Measurements from ENCODE around the gene SPATA20.

Gene SPATA20

GRCh38 chr17:50539762-50540559 lies 7.0 kb upstream of the SPATA20 start:
- Histone ChIP-seq H3K18ac (ENCODE audit: low read length) (no peak overlapping the region), H3K4me3 (ENCODE audit: low read depth, low read length) (no peak overlapping the region), H3K36me3 (ENCODE audit: control insufficient read depth in 1 of 2, insufficient read depth in 2 of 2, low read length in 2 of 2) (peaks cover 40 to 42% of the 10 kb centered on the region in 2 experiments), H3K4ac (ENCODE audit: low read depth, low read length) (no peak overlapping the region), H3K79me2 (ENCODE audit: control insufficient read depth, insufficient read depth, low read length, poor library complexity) (peaks cover 2% of the 10 kb centered on the region), H3K79me1 (ENCODE audit: low read length) (peaks cover 9% of the 10 kb centered on the region), H3K4me2 (ENCODE audit: low read length) (no peak overlapping the region), H3K27me3 (ENCODE audit: insufficient read depth, low read length) (no peaks in the 10 kb centered on the region), H3K27ac (ENCODE audit: low read depth, low read length) (no peak overlapping the region), H3K9me3 (ENCODE audit: insufficient read depth, low read depth, low read length) (no peaks in the 10 kb centered on the region), H3K23ac (ENCODE audit: low read length) (no peak overlapping the region), H3K4me1 (ENCODE audit: control insufficient read depth in 1 of 2, insufficient read depth in 2 of 2, low read length in 2 of 2) (peaks cover 21 to 23% of the 10 kb centered on the region in 2 experiments), H4K8ac (ENCODE audit: low read depth, low read length) (no peak overlapping the region), H2AFZ (ENCODE audit: insufficient read depth, low read length, poor library complexity) (no peak overlapping the region), H2BK12ac (ENCODE audit: low read length) (no peak overlapping the region), H2BK5ac (ENCODE audit: low read depth, low read length, poor library complexity) (no peak overlapping the region), H4K12ac (ENCODE audit: low read depth, low read length) (no peak overlapping the region), H3K14ac (ENCODE audit: low read length) (no peak overlapping the region), H4K91ac (ENCODE audit: low read depth, low read length) (no peak overlapping the region), H3K9ac (ENCODE audit: low read length) (no peak overlapping the region), H2AK5ac (ENCODE audit: low read length) (no peak overlapping the region), H2BK120ac (ENCODE audit: insufficient read depth, low read length, poor library complexity) (no peak overlapping the region)
- WGBS (ENCODE audit: extremely low coverage, insufficient coverage, insufficient read length), result no CpG with 5 or more reads among the region's 15 CpGs
- peak; percentile 68 to 71 for DNase-seq

GRCh38 chr17:50540560-50541401 lies 6.2 kb upstream of the SPATA20 start:
- Histone ChIP-seq H4K91ac (ENCODE audit: low read depth, low read length) (no peak overlapping the region), H3K79me1 (ENCODE audit: low read length) (peaks cover 9% of the 10 kb centered on the region), H3K36me3 (ENCODE audit: control insufficient read depth in 1 of 2, insufficient read depth in 2 of 2, low read length in 2 of 2) (peaks cover 40 to 42% of the 10 kb centered on the region in 2 experiments), H2BK5ac (ENCODE audit: low read depth, low read length, poor library complexity) (no peak overlapping the region), H3K79me2 (ENCODE audit: control insufficient read depth, insufficient read depth, low read length, poor library complexity) (peaks cover 2% of the 10 kb centered on the region), H3K4me1 (ENCODE audit: control insufficient read depth in 1 of 2, insufficient read depth in 2 of 2, low read length in 2 of 2) (peaks cover 21% of the 10 kb centered on the region in 2 experiments), H2AFZ (ENCODE audit: insufficient read depth, low read length, poor library complexity) (no peak overlapping the region), H3K14ac (ENCODE audit: low read length) (no peak overlapping the region), H4K12ac (ENCODE audit: low read depth, low read length) (no peak overlapping the region), H3K27me3 (ENCODE audit: insufficient read depth, low read length) (no peaks in the 10 kb centered on the region), H4K8ac (ENCODE audit: low read depth, low read length) (no peak overlapping the region), H3K27ac (ENCODE audit: low read depth, low read length) (no peak overlapping the region), H3K9me3 (ENCODE audit: insufficient read depth, low read depth, low read length) (no peaks in the 10 kb centered on the region), H3K4me2 (ENCODE audit: low read length) (no peak overlapping the region), H2BK120ac (ENCODE audit: insufficient read depth, low read length, poor library complexity) (no peak overlapping the region), H2AK5ac (ENCODE audit: low read length) (peak overlapping the region; percentile 57), H3K4me3 (ENCODE audit: low read depth, low read length) (no peak overlapping the region), H3K23ac (ENCODE audit: low read length) (no peak overlapping the region), H3K18ac (ENCODE audit: low read length) (no peak overlapping the region), H3K4ac (ENCODE audit: low read depth, low read length) (no peak overlapping the region), H2BK12ac (ENCODE audit: low read length) (no peak overlapping the region), H3K9ac (ENCODE audit: low read length) (no peak overlapping the region)
- DNase-seq, result no peak
- no CpG with 5 or more reads among the region's 11 CpGs for WGBS (ENCODE audit: extremely low coverage, insufficient coverage, insufficient read length)

- Histone ChIP-seq H4K12ac (ENCODE audit: low read depth, low read length) (peak overlapping the region; percentile 71), H2BK5ac (ENCODE audit: low read depth, low read length, poor library complexity) (no peak overlapping the region), H3K4me2 (ENCODE audit: low read length) (peak overlapping the region; percentile 90), H4K8ac (ENCODE audit: low read depth, low read length) (peak overlapping the region; percentile 87), H2AK5ac (ENCODE audit: low read length) (peak overlapping the region; percentile 57), H3K23ac (ENCODE audit: low read length) (no peak overlapping the region), H3K79me2 (ENCODE audit: control insufficient read depth, insufficient read depth, low read length, poor library complexity) (peaks cover 2% of the 10 kb centered on the region), H3K9me3 (ENCODE audit: insufficient read depth, low read depth, low read length) (no peaks in the 10 kb centered on the region), H3K27ac (ENCODE audit: low read depth, low read length) (no peak overlapping the region), H3K14ac (ENCODE audit: low read length) (peak overlapping the region; percentile 40), H3K27me3 (ENCODE audit: insufficient read depth, low read length) (no peaks in the 10 kb centered on the region), H3K4ac (ENCODE audit: low read depth, low read length) (no peak overlapping the region), H3K4me3 (ENCODE audit: low read depth, low read length) (no peak overlapping the region), H2AFZ (ENCODE audit: insufficient read depth, low read length, poor library complexity) (no peak overlapping the region), H2BK120ac (ENCODE audit: insufficient read depth, low read length, poor library complexity) (peak overlapping the region; percentile 40), H3K18ac (ENCODE audit: low read length) (peak overlapping the region; percentile 64), H3K4me1 (ENCODE audit: control insufficient read depth in 1 of 2, insufficient read depth in 2 of 2, low read length in 2 of 2) (peaks cover 21% of the 10 kb centered on the region in 2 experiments), H3K36me3 (ENCODE audit: control insufficient read depth in 1 of 2, insufficient read depth in 2 of 2, low read length in 2 of 2) (peaks cover 38 to 39% of the 10 kb centered on the region in 2 experiments), H2BK12ac (ENCODE audit: low read length) (peak overlapping the region; percentile 13), H3K9ac (ENCODE audit: low read length) (no peak overlapping the region), H4K91ac (ENCODE audit: low read depth, low read length) (peak overlapping the region; percentile 82), H3K79me1 (ENCODE audit: low read length) (peaks cover 9% of the 10 kb centered on the region)
- no peak for DNase-seq
- WGBS (ENCODE audit: extremely low coverage, insufficient coverage, insufficient read length), result no CpG with 5 or more reads among the region's 9 CpGs
Observed at GRCh38 chr17:50541402-50541715, 5.6 kb upstream of the SPATA20 start.

GRCh38 chr17:50541716-50542688 lies 5.0 kb upstream of the SPATA20 start:
- Histone ChIP-seq H3K9ac (ENCODE audit: low read length) (peak overlapping the region; percentile 71), H3K79me1 (ENCODE audit: low read length) (peaks cover 9% of the 10 kb centered on the region), H4K12ac (ENCODE audit: low read depth, low read length) (peak overlapping the region; percentile 74), H2BK12ac (ENCODE audit: low read length) (peak overlapping the region; percentile 13), H2BK120ac (ENCODE audit: insufficient read depth, low read length, poor library complexity) (peak overlapping the region; percentile 44), H3K9me3 (ENCODE audit: insufficient read depth, low read depth, low read length) (no peaks in the 10 kb centered on the region), H4K8ac (ENCODE audit: low read depth, low read length) (peak overlapping the region; percentile 87), H2AFZ (ENCODE audit: insufficient read depth, low read length, poor library complexity) (peak overlapping the region; percentile 47), H3K79me2 (ENCODE audit: control insufficient read depth, insufficient read depth, low read length, poor library complexity) (peaks cover 2% of the 10 kb centered on the region), H3K4me1 (ENCODE audit: control insufficient read depth in 1 of 2, insufficient read depth in 2 of 2, low read length in 2 of 2) (peaks cover 21% of the 10 kb centered on the region in 2 experiments), H2BK5ac (ENCODE audit: low read depth, low read length, poor library complexity) (peak overlapping the region; percentile 47), H3K18ac (ENCODE audit: low read length) (peak overlapping the region; percentile 70), H3K14ac (ENCODE audit: low read length) (peak overlapping the region; percentile 67), H3K23ac (ENCODE audit: low read length) (no peak overlapping the region), H3K4me3 (ENCODE audit: low read depth, low read length) (peak overlapping the region; percentile 72), H4K91ac (ENCODE audit: low read depth, low read length) (peak overlapping the region; percentile 82), H3K4ac (ENCODE audit: low read depth, low read length) (peak overlapping the region; percentile 9), H3K27ac (ENCODE audit: low read depth, low read length) (peak overlapping the region; percentile 8), H3K4me2 (ENCODE audit: low read length) (peak overlapping the region; percentile 90), H3K36me3 (ENCODE audit: control insufficient read depth in 1 of 2, insufficient read depth in 2 of 2, low read length in 2 of 2) (peaks cover 31 to 33% of the 10 kb centered on the region in 2 experiments), H3K27me3 (ENCODE audit: insufficient read depth, low read length) (no peaks in the 10 kb centered on the region), H2AK5ac (ENCODE audit: low read length) (peak overlapping the region; percentile 57)
- no CpG with 5 or more reads among the region's 82 CpGs for WGBS (ENCODE audit: extremely low coverage, insufficient coverage, insufficient read length)
- peak; percentile 78 to 89 for DNase-seq

All from trophoblast cell (in vitro differentiated cells and primary cell).